Stimulated activated CD4-positive, alpha-beta T cell treated with anti-CD3 and anti-CD28 coated beads, Interleukin-12 subunit alpha, Interleukin-12 subunit beta, amount 100 ng/mL, for 4 hours (primary cell): ENCODE results near the gene KIZ.

Experiments
- DNase-seq: peaks from one replicate; pipeline ENCODE4 v3.0.0-alpha.2; 2020

Gene KIZ

DNA sequence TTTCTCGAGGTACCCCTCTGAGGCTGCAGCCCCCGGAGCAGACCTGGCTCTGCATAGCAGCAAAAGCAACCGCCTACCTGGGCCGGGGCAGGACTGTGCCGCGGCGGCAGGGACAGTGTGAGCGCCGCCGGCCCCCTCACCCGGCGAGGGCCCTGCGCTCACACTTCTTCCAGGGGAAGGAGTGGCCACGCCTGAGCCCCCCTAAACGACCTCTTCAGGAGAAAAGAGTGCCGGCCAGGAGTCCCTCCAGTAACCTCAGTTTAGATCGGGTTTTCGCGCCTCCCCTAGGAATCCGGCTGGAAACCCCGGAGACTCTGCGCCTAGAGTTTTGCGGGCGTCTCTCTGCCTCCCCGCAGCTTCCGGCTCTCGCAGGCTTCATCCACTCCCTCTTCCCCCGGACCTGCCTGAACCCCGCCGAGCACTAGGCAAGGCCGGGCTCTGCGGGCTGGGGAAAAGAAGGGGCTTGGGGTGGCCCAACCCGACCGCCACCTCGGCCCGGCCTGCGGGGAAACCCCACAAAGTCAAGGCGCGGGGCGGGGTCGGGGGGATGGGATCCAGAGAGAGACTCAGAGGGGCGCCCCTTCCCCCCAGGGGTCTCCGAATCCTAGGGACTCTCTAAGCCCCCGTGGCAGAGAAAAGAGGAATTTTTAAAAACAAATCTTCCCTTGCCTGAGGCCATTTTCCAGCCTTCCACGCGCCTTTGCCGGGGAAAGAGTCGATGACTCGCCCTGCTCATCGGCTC, 20.3 kb upstream of the KIZ start:
- DNase-seq = no peak

DNA sequence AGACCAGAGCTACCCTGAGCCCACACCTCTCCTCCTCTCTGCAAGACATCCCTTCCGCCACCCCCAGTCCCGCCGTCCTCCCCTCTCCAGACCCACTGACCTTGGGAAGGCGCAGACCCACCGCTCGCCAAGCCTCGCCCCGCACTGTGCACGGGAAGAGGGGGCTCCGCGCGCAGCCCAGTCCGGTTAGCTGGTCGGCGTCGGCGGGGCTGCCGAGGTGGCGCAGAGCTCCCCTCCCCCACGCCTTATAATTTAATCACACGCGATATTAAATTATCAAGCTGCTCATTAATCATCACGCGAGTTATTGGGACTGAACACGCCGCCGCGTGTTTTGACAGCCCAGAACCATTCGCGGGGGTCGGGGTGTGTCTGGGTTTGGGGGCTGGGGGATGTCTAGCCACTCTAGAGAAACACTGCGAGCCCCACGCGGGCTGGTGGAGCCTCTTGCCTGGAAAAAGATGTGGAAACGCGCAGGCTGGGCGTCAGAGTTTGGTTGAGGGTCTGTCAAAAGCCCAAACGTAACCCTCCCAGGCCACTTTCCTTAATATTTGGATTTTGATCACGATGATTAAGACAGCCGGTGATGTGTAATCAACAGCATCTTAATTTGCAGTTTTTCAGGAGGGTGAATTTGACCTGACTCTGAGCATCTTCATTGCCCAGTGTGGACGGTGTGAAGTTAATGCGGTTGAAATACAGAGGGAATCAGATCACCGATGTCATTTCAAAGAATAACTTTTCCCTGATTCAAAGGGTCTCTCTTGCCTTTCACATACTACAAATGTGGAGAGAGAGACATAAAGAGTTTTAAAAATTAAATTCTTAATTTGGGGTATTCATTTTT, 19.5 kb upstream of the KIZ start, which contains the start of gene LINC00237:
LINC00237 (minus strand) TSS at position 188 of the 847 bp plus-strand sequence.
- no peak for DNase-seq

DNA sequence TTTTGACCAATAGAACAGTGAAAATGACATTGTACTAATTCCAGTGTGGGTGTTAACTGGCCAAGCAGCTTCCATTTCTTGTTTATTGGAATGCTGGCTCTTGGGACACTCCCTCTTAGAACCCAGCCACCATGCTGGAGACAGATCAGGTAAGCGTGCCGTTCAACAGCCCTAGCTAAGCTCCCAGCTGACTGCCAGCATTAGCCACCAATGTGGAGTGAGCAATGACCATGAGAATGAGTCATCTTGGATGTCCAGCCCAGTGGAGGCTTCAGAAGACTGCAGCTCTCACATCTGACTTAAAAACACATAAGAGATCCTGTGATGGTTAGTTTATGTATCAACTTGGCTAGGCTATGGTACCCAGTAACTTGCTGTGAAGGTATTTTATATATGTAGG, 16.7 kb upstream of the KIZ start:
- DNase-seq = no peak

- DNase-seq = no peak
Observed at GRCh38 chr20:21110811-21111210, 15.1 kb upstream of the KIZ start.

- no peak for DNase-seq
Observed at GRCh38 chr20:21111416-21111815, 14.5 kb upstream of the KIZ start.

GRCh38 chr20:21113697-21114096, 12.2 kb upstream of the KIZ start:
- no peak for DNase-seq

DNA sequence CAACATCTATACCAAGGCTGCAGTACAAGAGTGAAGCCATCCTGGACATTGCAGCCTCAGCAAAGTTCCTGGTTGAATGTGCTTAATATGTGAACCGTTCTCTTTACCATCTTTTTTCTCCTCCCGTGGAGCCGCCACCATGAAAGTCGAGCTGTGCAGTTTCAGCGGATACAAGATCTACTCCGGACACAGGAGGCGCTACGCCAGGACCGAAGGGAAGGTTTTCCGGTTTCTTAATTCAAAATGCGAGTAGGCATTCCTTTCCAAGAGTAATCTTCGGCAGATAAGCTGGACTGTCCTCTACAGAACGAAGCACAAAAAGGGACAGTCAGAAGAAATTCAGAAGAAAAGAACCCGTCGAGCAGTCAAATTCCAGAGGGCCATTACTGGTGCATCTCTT, 11.3 kb upstream of the KIZ start:
- no peak for DNase-seq

GRCh38 chr20:21117521-21117920, 8.4 kb upstream of the KIZ start:
- DNase-seq = no peak

GRCh38 chr20:21118138-21118537, 7.7 kb upstream of the KIZ start:
- no peak for DNase-seq

DNA sequence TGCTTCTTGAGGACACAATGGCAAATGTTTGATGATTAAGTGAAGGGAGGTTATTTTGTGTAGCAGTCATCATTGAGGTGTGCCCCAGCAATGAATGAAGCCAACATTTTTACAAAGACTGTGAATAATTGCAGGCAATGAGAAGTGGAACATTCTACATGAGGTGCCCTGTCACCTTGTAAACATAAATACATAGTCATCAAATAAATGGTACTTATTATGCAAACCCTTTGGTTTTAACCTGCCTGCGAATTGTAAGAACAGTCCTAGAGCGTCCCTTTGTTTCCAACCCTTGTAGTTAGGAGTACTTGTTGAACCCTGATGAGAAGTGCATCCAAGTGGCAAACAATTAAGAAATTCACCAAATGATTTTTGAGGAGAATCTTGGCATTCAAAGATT, 7.1 kb upstream of the KIZ start:
- no peak for DNase-seq

GRCh38 chr20:21124190-21124589, 1.7 kb upstream of the KIZ start:
- DNase-seq = no peak

GRCh38 chr20:21125072-21125848, 622 bp upstream of the KIZ start:
- DNase-seq = no peak

DNA sequence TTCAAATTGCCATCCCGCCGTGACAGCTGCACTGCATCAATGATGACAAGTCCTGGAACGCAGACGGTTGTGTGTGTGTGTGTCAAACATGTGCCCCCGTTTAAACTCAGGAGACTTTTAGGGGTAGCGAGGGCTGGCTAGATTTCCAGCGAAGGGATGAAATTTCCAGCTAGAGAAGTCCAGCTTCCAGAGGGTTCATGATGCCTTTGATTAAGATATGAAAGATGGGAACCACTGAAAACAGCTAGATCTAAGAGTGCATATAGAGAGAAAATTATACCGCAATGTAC, 644 bp downstream of the KIZ start:
- no peak for DNase-seq

GRCh38 chr20:21127201-21127981, 1.5 kb downstream of the KIZ start:
- no peak for DNase-seq

GRCh38 chr20:21129861-21130260, 4.0 kb downstream of the KIZ start:
- DNase-seq = no peak

GRCh38 chr20:21133404-21133803, 7.5 kb downstream of the KIZ start:
- no peak for DNase-seq

DNA sequence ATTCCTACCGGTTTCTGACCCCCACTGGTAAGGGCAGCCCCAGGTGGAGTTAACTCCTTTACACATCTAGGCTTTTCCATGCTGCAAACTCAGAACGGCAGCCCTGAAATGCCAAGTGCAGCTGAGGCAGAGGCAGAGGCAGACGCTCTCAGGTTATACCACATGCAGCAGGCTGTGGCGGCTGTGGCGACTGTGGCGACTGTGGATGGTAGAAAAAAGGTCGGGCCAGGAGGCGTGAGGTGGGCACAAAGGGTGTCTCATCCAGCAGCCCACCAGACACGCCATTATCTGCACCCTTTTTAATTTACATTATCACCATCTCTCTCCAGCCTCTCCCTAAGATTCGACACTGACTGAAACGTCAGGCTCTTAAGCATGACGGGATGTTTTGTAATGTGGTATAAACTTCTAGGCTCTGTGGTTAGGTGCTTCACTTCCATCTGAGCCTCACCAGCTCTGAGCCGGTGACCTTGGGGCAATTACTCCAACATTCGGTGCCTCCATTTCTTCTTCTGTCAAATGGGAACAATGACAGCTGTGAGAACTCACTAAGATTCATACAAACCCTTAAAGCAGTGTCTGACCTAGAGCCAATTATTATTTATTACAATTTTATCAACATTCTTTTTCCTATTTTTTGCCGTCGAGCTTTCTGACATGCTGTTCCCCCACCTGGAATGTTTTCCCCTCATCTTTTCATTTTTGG, 8.2 kb downstream of the KIZ start:
- DNase-seq = no peak

DNA sequence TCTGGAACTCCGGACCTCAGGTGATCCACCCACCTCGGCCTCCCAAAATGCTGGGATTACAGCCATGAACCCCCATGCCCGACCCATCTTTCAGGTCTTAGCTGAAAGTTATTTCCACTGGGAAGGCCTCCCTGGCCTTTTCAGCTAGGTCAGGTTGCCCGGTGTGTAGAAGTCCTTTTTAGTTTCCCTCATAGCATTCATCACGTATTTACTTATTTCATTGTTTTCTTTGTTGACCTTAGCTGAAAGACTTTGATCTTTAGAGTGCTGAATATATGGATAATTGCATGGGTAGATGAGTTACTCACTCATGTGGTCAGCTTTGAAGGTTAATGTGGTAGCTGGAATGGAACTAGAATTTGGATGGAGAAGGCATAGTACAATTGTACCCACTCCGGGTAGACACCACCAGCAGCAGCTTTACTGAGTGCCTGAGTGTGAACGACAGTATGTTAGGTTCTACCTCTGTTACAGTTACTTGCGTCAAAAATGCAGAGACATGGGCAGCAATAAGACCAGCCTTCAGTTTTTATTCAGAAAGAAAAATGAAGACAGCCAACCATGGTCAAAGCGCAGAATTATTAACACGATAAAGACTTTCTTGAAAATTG, 9.1 kb downstream of the KIZ start:
- no peak for DNase-seq

- DNase-seq = no peak
Observed at GRCh38 chr20:21136015-21136732, 10.3 kb downstream of the KIZ start.

- no peak for DNase-seq
Observed at GRCh38 chr20:21137078-21137477, 11.2 kb downstream of the KIZ start.
